Left colon (tissue), 2 donors: Measurements from ENCODE around the gene NXPE1. TPM values are rescaled to one million over a fixed set of nuclear protein-coding genes. Genes with fewer than 3 reads are reported as not detected.
"Not testable (repeated sequence)": the region's sequence is repeated elsewhere in the genome, so short reads cannot be mapped to it uniquely, and the experiment has no call there.

Source experiments
- ATAC-seq: fragments of 200-7000 bp; cut with Tn5 transposase; one replicate; pipeline ENCODE4 v1.9.1; 2020; ENCODE audit warnings: mild to moderate bottlenecking, moderate library complexity
- DNase-seq, 2 donors: peaks; one replicate each; pipeline ENCODE4 v3.0.0-alpha.2; 2020
- intact Hi-C, 2 donors: fragments of 100-400 bp; cut with DNase I in 1 of 2; cut with micrococcal nuclease in 1 of 2; formaldehyde crosslinking; loops; one replicate each; pipeline versions ENCODE4 v1.11.2 to v1.14.0; 2022; cut with DNase I, micrococcal nuclease
- long read RNA-seq: library from polyadenylated mRNA; unstranded; transcript quantifications from one replicate; pipeline ENCODE4 v2.0.0, GENCODE V29; 2021
- total RNA-seq, 2 donors: library from RNA; stranded (reverse); fragmentation: NEBNext Ultra II Directional; extraction: Animal tissue kit (Norgen Biotek cat#: 25700); gene quantifications; one replicate each; pipeline ENCODE4 v1.2.1, GENCODE V29; 2021
- donor health status: DM: no; HTN: no; CAD: no.
- donor health status: DM: yes; HTN: yes; CAD: no.

Gene NXPE1
- total RNA-seq: 100 to 1,000 TPM; 202 to 225 TPM
- long read RNA-seq, partial matches to known transcripts: 21 of 58 reads
- long read RNA-seq, other reads (novel, unspliced or antisense): 35 of 58 reads

GRCh38 chr11:114559425-114560310 lies at the start of gene NXPE1:
NXPE1 (minus strand) TSS chr11:114559881; CDS start chr11:114551201, 8,680 bp downstream.
- ATAC-seq: peak; percentile 64
- no peak for DNase-seq
- intact Hi-C loops: no loop called here

DNA sequence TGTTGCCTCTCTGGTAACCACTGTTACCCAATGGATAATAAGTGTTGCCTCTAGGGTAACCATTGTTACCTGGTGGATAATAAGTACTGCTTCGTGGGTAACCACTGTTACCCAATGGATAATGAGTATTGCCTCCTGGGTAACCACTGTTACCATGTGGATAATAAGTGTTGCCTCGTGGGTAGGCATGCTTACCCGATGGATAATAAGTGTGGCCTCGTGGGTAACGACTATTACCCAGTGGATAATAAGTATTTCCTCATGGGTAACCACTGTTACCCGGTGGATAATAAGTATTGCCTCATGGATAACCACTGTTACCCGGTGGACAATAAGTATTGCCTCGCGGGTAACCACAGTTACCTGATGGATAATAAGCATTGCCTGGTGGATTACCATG lies 49.7 kb upstream of the NXPE1 start:
- DNase-seq: no peak
- intact Hi-C loops: no loop called here
- ATAC-seq: no peak

DNA sequence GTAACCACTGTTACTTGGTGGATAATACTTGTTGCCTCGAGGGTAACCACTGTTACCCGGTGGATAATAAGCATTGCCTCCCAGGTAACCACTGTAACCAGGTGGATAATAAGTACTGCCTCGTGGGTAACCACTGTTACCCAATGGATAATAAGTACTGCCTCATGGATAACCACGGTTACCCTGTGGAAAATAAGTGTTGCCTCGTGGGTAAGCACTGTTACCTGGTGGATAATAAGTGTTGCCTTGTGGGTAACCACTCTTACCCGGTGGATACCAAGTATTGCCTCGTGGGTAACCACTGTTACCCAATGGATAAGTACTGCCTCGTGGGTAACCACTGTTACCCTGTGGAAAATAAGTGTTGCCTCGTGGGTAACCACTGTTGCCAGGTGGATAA lies 48.9 kb upstream of the NXPE1 start:
- ATAC-seq, intact Hi-C loops, DNase-seq: not testable (repeated sequence)

DNA sequence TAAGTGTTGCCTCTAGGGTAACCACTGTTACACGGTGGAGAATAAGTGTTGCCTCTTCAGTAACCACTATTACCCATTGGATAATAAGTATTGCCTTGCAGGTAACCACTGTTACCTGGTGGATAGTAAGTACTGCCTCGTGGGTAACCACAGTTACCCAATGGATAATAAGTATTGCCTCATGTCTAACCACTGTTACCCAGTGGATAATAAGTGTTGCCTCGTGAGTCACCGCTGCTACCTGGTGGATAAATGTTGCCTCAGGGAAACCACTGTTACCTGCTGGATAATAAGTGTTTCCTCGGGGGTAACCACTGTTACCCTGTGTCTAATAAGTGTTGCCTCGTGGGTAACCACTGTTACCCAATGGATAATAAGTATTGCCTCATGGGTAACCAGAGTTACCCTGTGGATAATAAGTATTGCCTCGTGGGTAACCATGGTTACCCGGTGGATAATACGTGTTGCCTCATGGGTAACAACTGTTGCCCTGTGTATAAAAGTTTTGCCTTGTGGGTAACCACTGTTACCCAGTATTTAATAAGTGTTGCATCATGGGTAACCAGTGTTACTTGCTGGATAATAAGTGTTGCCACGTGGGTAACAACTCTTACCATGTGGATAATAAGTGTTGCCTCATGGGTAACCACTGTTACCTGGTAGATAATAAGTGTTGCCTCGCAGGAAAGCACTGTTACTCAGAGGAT lies 48.2 kb upstream of the NXPE1 start:
- DNase-seq (no peak), ATAC-seq (peak; percentile 5)
- intact Hi-C loops: no loop called here

DNA sequence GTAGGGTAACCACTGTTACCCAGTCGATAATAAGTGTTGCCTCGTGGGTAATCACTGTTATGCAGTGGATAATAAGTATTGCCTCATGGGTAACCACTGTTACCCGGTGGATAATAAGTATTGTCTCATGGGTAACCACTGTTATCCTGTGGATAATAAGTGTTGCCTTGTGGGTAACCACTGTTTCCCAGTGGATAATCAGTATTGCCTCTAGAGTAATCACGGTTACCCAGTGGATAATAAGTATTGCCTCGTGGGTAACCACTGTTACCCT lies 47.1 kb upstream of the NXPE1 start:
- ATAC-seq, DNase-seq, intact Hi-C loops: not testable (repeated sequence)

- peak; percentile 19 for ATAC-seq
- DNase-seq: no peak
- intact Hi-C loops: no loop called here
These were observed 46.5 kb upstream of the NXPE1 start for GRCh38 chr11:114606003-114606801.

- intact Hi-C loops: no loop called here
- ATAC-seq (no peak), DNase-seq (no peak)
These were observed 45.7 kb upstream of the NXPE1 start for GRCh38 chr11:114605370-114605769.

- intact Hi-C loops: no loop called here
- no peak for DNase-seq
- ATAC-seq: no peak
These were observed 45.2 kb upstream of the NXPE1 start for GRCh38 chr11:114604886-114605285.

DNA sequence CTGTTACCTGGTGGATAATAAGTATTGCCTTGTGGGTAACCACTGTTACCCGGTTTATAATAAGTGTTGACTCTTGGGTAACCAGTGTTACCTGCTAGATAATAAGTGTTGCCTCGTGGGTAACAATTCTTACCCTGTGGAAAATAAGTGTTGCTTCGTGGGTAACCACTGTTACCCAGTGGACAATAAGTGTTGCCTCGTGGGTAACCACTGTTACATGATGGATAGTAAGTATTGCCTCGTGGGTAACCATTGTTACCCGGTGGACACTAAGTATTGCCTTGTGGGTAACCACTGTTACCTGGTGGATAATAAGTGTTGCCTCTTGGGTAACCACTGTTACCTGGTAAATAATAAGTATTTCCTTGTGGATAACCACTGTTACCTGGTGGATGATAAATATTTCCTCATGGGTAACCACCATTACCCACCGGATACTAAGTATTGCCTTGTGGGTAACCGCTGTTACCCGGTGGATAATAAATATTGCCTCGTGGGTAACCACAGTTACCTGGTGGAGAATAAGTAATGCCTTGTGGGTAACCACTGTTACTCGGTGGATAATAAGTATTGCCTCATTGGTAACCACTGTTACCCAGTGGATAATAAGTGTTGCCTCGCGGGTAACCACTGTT lies 44.6 kb upstream of the NXPE1 start:
- intact Hi-C loops: no loop called here
- DNase-seq (no peak), ATAC-seq (no peak)

DNA sequence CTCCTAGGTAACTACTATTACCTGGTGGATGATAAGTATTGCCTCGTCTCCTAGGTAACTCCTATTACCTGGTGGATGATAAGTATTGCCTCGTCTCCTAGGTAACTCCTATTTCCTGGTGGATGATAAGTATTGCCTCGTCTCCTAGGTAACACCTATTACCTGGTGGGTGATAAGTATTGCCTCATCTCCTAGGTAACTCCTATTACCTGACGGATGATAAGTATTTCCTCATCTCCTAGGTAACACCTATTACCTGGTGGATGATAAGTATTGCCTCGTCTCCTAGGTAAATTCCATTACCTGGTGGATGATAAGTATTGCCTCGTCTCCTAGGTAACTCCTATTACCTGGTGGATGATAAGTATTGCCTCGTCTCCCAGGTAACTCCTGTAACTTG lies 43.5 kb upstream of the NXPE1 start:
- DNase-seq, intact Hi-C loops, ATAC-seq: not testable (repeated sequence)

DNA sequence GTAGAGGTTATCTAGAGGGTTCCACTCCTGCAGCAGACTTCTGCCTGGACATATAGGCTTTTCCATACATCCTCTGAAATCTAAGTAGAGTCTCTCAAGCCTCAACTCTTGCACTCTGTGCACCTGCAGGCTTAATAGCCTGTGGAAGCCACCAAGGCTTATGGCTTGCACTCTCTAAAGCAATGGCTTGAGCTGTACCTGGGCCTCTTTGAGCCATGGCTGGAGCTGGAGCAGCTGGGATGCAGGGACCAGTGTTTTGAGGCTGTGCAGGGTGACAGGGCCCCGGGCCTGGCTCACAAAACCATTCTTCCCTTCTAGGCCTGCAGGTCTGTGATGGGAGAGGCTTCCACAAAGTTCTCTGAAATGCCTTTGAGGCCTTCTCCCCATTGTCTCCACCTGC lies 38.8 kb upstream of the NXPE1 start:
- no peak for DNase-seq

GRCh38 chr11:114596175-114596919 lies 36.7 kb upstream of the NXPE1 start:
- ATAC-seq (peak; percentile 67), DNase-seq (peak; percentile 39 to 47)
- intact Hi-C loops: no loop called here

More for the DNA sequence above, 38.8 kb upstream of the NXPE1 start:
- no peak for ATAC-seq
- intact Hi-C loops: no loop called here

- intact Hi-C loops: no loop called here
- DNase-seq: peak; percentile 44 to 51
- peak; percentile 68 for ATAC-seq
These were observed 35.9 kb upstream of the NXPE1 start, which contains the start of gene NXPE4 for GRCh38 chr11:114595571-114595970. NXPE4 (minus strand) TSS chr11:114595786; CDS start chr11:114594759, 1,027 bp downstream.

GRCh38 chr11:114594703-114595102 lies 35.0 kb upstream of the NXPE1 start:
- intact Hi-C loops: no loop called here
- DNase-seq (peak in 1 of 2 donors; percentile 19), ATAC-seq (peak; percentile 31)

DNA sequence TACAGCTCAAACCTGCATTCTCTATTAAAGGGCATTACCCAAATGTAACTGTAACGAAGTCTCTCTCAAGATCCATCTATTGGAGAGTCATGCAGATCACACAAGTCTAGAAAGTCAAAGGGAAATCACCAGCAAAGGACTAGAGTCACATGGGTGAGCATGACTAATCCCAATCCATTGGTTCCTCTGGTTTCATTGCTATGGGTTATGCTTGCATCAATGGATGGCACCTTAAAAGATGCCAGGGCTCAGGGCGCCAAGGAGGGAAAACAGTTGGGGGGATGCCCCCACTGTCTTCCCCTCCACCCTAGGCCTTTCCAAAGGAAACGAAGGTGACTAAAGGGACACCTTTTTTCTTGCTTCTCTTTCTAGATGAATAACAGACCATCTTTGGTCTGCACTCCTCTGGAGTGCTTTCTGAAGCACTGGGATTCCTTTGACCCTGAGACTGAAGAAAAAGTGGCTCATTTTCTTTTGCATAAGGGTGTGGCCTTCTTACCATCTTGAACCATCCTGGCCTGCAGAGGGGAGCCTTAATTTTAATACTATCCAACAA lies 27.8 kb upstream of the NXPE1 start:
- ATAC-seq (peak; percentile 7), DNase-seq (no peak)
- intact Hi-C loops: no loop called here

DNA sequence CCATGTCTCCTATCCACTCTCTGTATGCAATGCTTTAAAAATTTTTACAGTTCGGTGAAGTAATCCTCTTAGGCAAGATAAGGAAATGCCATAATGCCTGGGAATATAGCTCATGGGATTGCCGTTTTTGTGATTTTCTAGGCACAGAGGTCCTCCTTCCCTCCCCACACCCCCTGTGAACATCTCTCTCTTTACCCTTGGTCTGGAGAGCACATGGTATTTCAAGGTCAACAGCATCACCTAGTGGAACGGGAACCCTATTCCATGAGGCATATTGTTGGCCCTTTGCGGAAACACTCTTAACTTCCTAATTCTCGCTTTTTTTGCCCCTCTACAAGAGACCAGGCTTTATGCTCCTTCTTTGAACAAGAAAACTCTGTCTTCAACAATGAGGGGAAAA lies 27.1 kb upstream of the NXPE1 start:
- DNase-seq (no peak), ATAC-seq (no peak)
- intact Hi-C loops: no loop called here

DNA sequence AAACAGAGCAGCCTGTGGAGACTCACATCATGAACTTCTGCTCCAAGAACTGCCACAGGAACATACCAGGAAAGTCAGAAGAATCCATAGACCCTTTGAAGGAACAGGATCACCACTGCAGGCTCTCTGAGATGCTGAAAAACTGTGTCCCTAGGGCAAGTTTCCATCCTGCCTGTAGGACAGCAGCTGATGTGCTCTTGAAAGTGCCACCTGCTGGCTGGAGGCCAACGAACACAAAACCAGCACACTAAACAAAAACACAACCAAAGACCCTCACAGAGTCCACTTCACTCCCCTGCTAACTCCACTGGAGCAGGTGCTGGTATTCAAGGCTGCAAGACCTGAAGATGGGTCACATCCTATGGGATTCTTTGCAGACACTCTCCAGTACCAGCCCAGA lies 12.0 kb upstream of the NXPE1 start:
- ATAC-seq (no peak), DNase-seq (no peak)
- intact Hi-C loops: no loop called here

GRCh38 chr11:114569801-114570200 lies 10.1 kb upstream of the NXPE1 start:
- ATAC-seq: peak; percentile 8

More at GRCh38 chr11:114569801-114570200, 10.1 kb upstream of the NXPE1 start:
- no peak for DNase-seq
- intact Hi-C loops: no loop called here
